Gastrocnemius medialis (tissue), 4 donors: ENCODE measurements around the gene CD33. TPM values are rescaled to one million over a fixed set of nuclear protein-coding genes. Genes with fewer than 3 reads are reported as not detected.

Experiments
- ATAC-seq, 2 donors: fragments of 150-250 bp; one replicate each; pipeline ENCODE4 v1.9.1; 2016
- DNase-seq, 2 donors: peaks; one replicate each; pipeline ENCODE4 v3.0.0-alpha.2; 2019
- H3K27ac ChIP-seq, 4 donors: fragments of 200-600 bp; sonication (generic); 1 replicate in 1 of 4; 2 replicates in 3 of 4; pipeline ENCODE4 v1.5.1; 2016 to 2018; ENCODE audit warnings: mild to moderate bottlenecking in 2 of 4, moderate library complexity in 1 of 4
- H3K27me3 ChIP-seq, 3 donors: fragments of 200-600 bp; sonication (generic) in 2 of 3; 1 replicate in 1 of 3; 2 replicates in 2 of 3; pipeline versions ENCODE4 v1.5.1 to v1.6.0; 2016 to 2019; ENCODE audit warnings: mild to moderate bottlenecking in 1 of 3, moderate library complexity in 1 of 3
- H3K36me3 ChIP-seq, 2 donors: fragments of 200-600 bp; sonication (generic) in 1 of 2; one replicate each; pipeline ENCODE4 v1.5.1; 2017 to 2018
- H3K4me1 ChIP-seq, 2 donors: fragments of 200-600 bp; sonication (generic) in 1 of 2; one replicate each; pipeline ENCODE4 v1.5.1; 2016 to 2017; ENCODE audit warnings: mild to moderate bottlenecking in 2 of 2
- H3K4me3 ChIP-seq, 4 donors: fragments of 200-600 bp; sonication (generic) in 3 of 4; 1 replicate in 1 of 4; 2 replicates in 3 of 4; pipeline ENCODE4 v1.5.1; 2016 to 2019; ENCODE audit warnings: mild to moderate bottlenecking in 2 of 4
- H3K9me3 ChIP-seq, 3 donors: fragments of 200-600 bp; sonication (generic) in 2 of 3; 1 replicate in 1 of 3; 2 replicates in 2 of 3; pipeline ENCODE4 v1.5.1; 2016 to 2019
- CTCF ChIP-seq, 5 experiments: fragments of 450-650 bp in 3 of 5; fragments of 200-600 bp in 2 of 5; sonication (generic) in 2 of 5; IDR thresholded peaks in 4 of 5; conservative IDR thresholded peaks in 1 of 5; 1 replicate in 4 of 5; 2 replicates in 1 of 5; pipeline ENCODE4 v1.5.1; 2016 to 2019; ENCODE audit warnings: antibody characterized with exemption in 5 of 5, mild to moderate bottlenecking in 3 of 5, moderate library complexity in 3 of 5
- POLR2A ChIP-seq, 2 donors: fragments of 450-650 bp; IDR thresholded peaks; one replicate each; pipeline ENCODE4 v1.6.1; 2017; ENCODE audit warnings: antibody characterized with exemption in 2 of 2, mild to moderate bottlenecking in 2 of 2, moderate library complexity in 2 of 2
- in situ Hi-C, 4 donors: fragments of 200-750 bp; cut with MboI; loops; one replicate each; pipeline versions ENCODE4 v1.15.0 to v1.8.0; 2017; ENCODE audit warnings: low sequenced_read_pairs in 4 of 4
- intact Hi-C: fragments of 100-400 bp; cut with DNase I; formaldehyde crosslinking; loops from one replicate; pipeline ENCODE4 v1.15.1; 2023; ENCODE audit warnings: low total_unique reads
- total RNA-seq, 4 donors: library from RNA; depleted of rRNA; stranded (reverse); fragments of >200 nt; gene quantifications; one replicate each; pipeline versions ENCODE4 v1.1.0 to v1.2.3, GENCODE V29; 2016

Gene CD33
- total RNA-seq, 4 donors from 2014 or later, result 0.71 to 2.3 (median 2.1) TPM; not detected in 1

GRCh38 chr19:51247972-51248590, 23.2 kb downstream of the CD33 start:
- no peak overlapping the region for H3K4me3 ChIP-seq
- DNase-seq (no peak), ATAC-seq (no peak)
- no peaks in the 10 kb centered on the region for H3K27me3 ChIP-seq
- H3K36me3 ChIP-seq, result no peaks in the 10 kb centered on the region
- H3K4me1 ChIP-seq, result no peaks in the 10 kb centered on the region
- in situ Hi-C loops, result no loop called here
- intact Hi-C loops, result no loop called here
- no peak overlapping the region for H3K27ac ChIP-seq
- TF ChIP-seq CTCF (IDR thresholded peaks at IDR 0.05 in 4 of 5, conservative IDR thresholded peaks at IDR 0.05 in 1 of 5) (no peak), POLR2A (IDR thresholded peaks at IDR 0.05) (no peak)
- no peaks in the 10 kb centered on the region for H3K9me3 ChIP-seq

- in situ Hi-C loops, result no loop called here
Measured at GRCh38 chr19:51250786-51251467, 26.0 kb downstream of the CD33 start, which contains the start of gene SIGLECL1. Gene SIGLECL1 (plus strand): TSS chr19:51251080. CDS start chr19:51264073, 12,993 bp downstream.

GRCh38 chr19:51251468-51251820, 26.6 kb downstream of the CD33 start:
- intact Hi-C loops (no loop called here), in situ Hi-C loops (no loop called here)
- Histone ChIP-seq H3K27ac (no peak overlapping the region), H3K4me1 (no peaks in the 10 kb centered on the region), H3K9me3 (no peaks in the 10 kb centered on the region), H3K36me3 (no peaks in the 10 kb centered on the region), H3K27me3 (no peaks in the 10 kb centered on the region), H3K4me3 (no peak overlapping the region)
- DNase-seq (no peak), ATAC-seq (no peak)
- TF ChIP-seq POLR2A (IDR thresholded peaks at IDR 0.05), result no peak
- no peak for TF ChIP-seq CTCF (IDR thresholded peaks at IDR 0.05 in 4 of 5, conservative IDR thresholded peaks at IDR 0.05 in 1 of 5)

More at GRCh38 chr19:51250786-51251467, 26.0 kb downstream of the CD33 start, which contains the start of gene SIGLECL1:
- intact Hi-C loops, result no loop called here
- no peak within 1 kb of the TSS for H3K4me3 ChIP-seq
- no peaks in the 10 kb centered on the region for H3K27me3 ChIP-seq
- TF ChIP-seq POLR2A (IDR thresholded peaks at IDR 0.05) (no peak), CTCF (IDR thresholded peaks at IDR 0.05 in 4 of 5, conservative IDR thresholded peaks at IDR 0.05 in 1 of 5) (no peak)
- H3K36me3 ChIP-seq, result no peaks in the 10 kb centered on the region
- H3K4me1 ChIP-seq, result no peaks in the 10 kb centered on the region
- DNase-seq (no peak), ATAC-seq (no peak)
- H3K27ac ChIP-seq, result no peak within 1 kb of the TSS
- H3K9me3 ChIP-seq, result no peaks in the 10 kb centered on the region

GRCh38 chr19:51252306-51253079, 27.6 kb downstream of the CD33 start:
- H3K4me3 ChIP-seq, result no peak overlapping the region
- H3K9me3 ChIP-seq, result no peaks in the 10 kb centered on the region
- H3K4me1 ChIP-seq, result no peaks in the 10 kb centered on the region
- H3K27ac ChIP-seq, result no peak overlapping the region
- TF ChIP-seq POLR2A (IDR thresholded peaks at IDR 0.05) (no peak), CTCF (IDR thresholded peaks at IDR 0.05 in 4 of 5, conservative IDR thresholded peaks at IDR 0.05 in 1 of 5) (no peak)
- DNase-seq (no peak), ATAC-seq (no peak)
- intact Hi-C loops (no loop called here), in situ Hi-C loops (no loop called here)
- H3K27me3 ChIP-seq, result no peaks in the 10 kb centered on the region
- no peaks in the 10 kb centered on the region for H3K36me3 ChIP-seq
